ENCODE data around the gene KRT77.

Gene KRT77

GRCh38 chr12:52661668-52662067 lies 41.7 kb downstream of the KRT77 start:
- no peak for DNase-seq
- 87% methylated on average over 3 of the region's 3 CpGs for WGBS
- no peak overlapping the region for H3K14ac ChIP-seq (ENCODE audit: low read length in 2 of 2)
- H3K36me3 ChIP-seq (ENCODE audit: control insufficient read depth in 1 of 2, insufficient read depth in 2 of 2, low read depth in 1 of 2, low read length in 2 of 2), result no peaks in the 10 kb centered on the region
- H3K79me1 ChIP-seq (replicated peaks; ENCODE audit: low read length, poor library complexity, severe bottlenecking), result no peaks in the 10 kb centered on the region
- no peak overlapping the region for H3K4me2 ChIP-seq (ENCODE audit: low read length, poor library complexity, severe bottlenecking)
- H3K4ac ChIP-seq (ENCODE audit: low read depth in 1 of 2, low read length in 2 of 2), result no peak overlapping the region
- H2BK5ac ChIP-seq (ENCODE audit: low read depth, low read length, poor library complexity, severe bottlenecking), result no peak overlapping the region
- no peak overlapping the region for H3K9ac ChIP-seq (ENCODE audit: low read length)
- no peak overlapping the region for H2BK120ac ChIP-seq (ENCODE audit: low read depth, low read length)
- H2AFZ ChIP-seq (ENCODE audit: low read depth, low read length), result no peak overlapping the region
- H4K91ac ChIP-seq (ENCODE audit: low read length), result no peak overlapping the region
- H3K4me1 ChIP-seq (ENCODE audit: control insufficient read depth, insufficient read depth, low read depth, low read length), result no peaks in the 10 kb centered on the region
- no peak overlapping the region for H3K18ac ChIP-seq (ENCODE audit: low read depth in 1 of 2, low read length in 2 of 2)
- H3K27me3 ChIP-seq (ENCODE audit: control insufficient read depth in 1 of 2, insufficient read depth in 1 of 2, low read length in 2 of 2), result peaks cover 30 to 92% of the 10 kb centered on the region in 2 experiments
- no peak overlapping the region for H2BK12ac ChIP-seq (ENCODE audit: low read length in 2 of 2)
- H2AK5ac ChIP-seq (ENCODE audit: low read length, severe bottlenecking), result no peak overlapping the region
- no peaks in the 10 kb centered on the region for H3K9me3 ChIP-seq (ENCODE audit: control insufficient read depth, low read length)
- H3K27ac ChIP-seq (ENCODE audit: low read length, poor library complexity, severe bottlenecking), result no peak overlapping the region
- H4K8ac ChIP-seq (ENCODE audit: low read length), result no peak overlapping the region
- no peak overlapping the region for H3K4me3 ChIP-seq (ENCODE audit: insufficient read depth in 1 of 2, low read depth in 1 of 2, low read length in 2 of 2)
- no peak overlapping the region for H2BK15ac ChIP-seq (ENCODE audit: low read depth, poor library complexity, severe bottlenecking)
- no peak overlapping the region for H3K23ac ChIP-seq (ENCODE audit: low read length in 2 of 2)

GRCh38 chr12:52660934-52661499 lies 42.3 kb downstream of the KRT77 start:
- 97% methylated on average over 2 of the region's 3 CpGs for whole genome bisulfite sequencing
- no peak overlapping the region for H3K23ac ChIP-seq (ENCODE audit: low read length in 2 of 2)
- H2AFZ ChIP-seq (ENCODE audit: low read depth, low read length), result no peak overlapping the region

GRCh38 chr12:52659951-52660350 lies 43.4 kb downstream of the KRT77 start:
- Histone ChIP-seq H3K14ac (ENCODE audit: low read length in 2 of 2) (no peak overlapping the region), H4K8ac (ENCODE audit: low read length) (no peak overlapping the region), H3K18ac (ENCODE audit: low read depth in 1 of 2, low read length in 2 of 2) (no peak overlapping the region), H3K4me2 (ENCODE audit: low read length, poor library complexity, severe bottlenecking) (no peak overlapping the region), H3K9ac (ENCODE audit: low read length) (no peak overlapping the region), H2BK5ac (ENCODE audit: low read depth, low read length, poor library complexity, severe bottlenecking) (no peak overlapping the region), H3K4ac (ENCODE audit: low read depth in 1 of 2, low read length in 2 of 2) (no peak overlapping the region), H3K9me3 (ENCODE audit: control insufficient read depth, low read length) (no peaks in the 10 kb centered on the region), H3K4me3 (ENCODE audit: insufficient read depth in 1 of 2, low read depth in 1 of 2, low read length in 2 of 2) (no peak overlapping the region), H2BK12ac (ENCODE audit: low read length in 2 of 2) (no peak overlapping the region), H2AK5ac (ENCODE audit: low read length, severe bottlenecking) (no peak overlapping the region), H3K27me3 (ENCODE audit: control insufficient read depth in 1 of 2, insufficient read depth in 1 of 2, low read length in 2 of 2) (peaks cover 31 to 94% of the 10 kb centered on the region in 2 experiments), H2BK120ac (ENCODE audit: low read depth, low read length) (no peak overlapping the region), H3K4me1 (ENCODE audit: control insufficient read depth, insufficient read depth, low read depth, low read length) (no peaks in the 10 kb centered on the region), H3K79me1 (replicated peaks; ENCODE audit: low read length, poor library complexity, severe bottlenecking) (no peaks in the 10 kb centered on the region), H3K36me3 (ENCODE audit: control insufficient read depth in 1 of 2, insufficient read depth in 2 of 2, low read depth in 1 of 2, low read length in 2 of 2) (no peaks in the 10 kb centered on the region), H3K23ac (ENCODE audit: low read length in 2 of 2) (no peak overlapping the region), H2AFZ (ENCODE audit: low read depth, low read length) (no peak overlapping the region), H3K27ac (ENCODE audit: low read length, poor library complexity, severe bottlenecking) (no peak overlapping the region), H2BK15ac (ENCODE audit: low read depth, poor library complexity, severe bottlenecking) (no peak overlapping the region), H4K91ac (ENCODE audit: low read length) (no peak overlapping the region)
- 85% methylated on average over 4 of the region's 4 CpGs for WGBS
- DNase-seq, result no peak

More at GRCh38 chr12:52660934-52661499, 42.3 kb downstream of the KRT77 start:
- Histone ChIP-seq H2BK5ac (ENCODE audit: low read depth, low read length, poor library complexity, severe bottlenecking) (no peak overlapping the region), H3K4ac (ENCODE audit: low read depth in 1 of 2, low read length in 2 of 2) (no peak overlapping the region), H2BK15ac (ENCODE audit: low read depth, poor library complexity, severe bottlenecking) (no peak overlapping the region), H2AK5ac (ENCODE audit: low read length, severe bottlenecking) (no peak overlapping the region), H2BK120ac (ENCODE audit: low read depth, low read length) (no peak overlapping the region), H3K4me2 (ENCODE audit: low read length, poor library complexity, severe bottlenecking) (no peak overlapping the region), H3K27ac (ENCODE audit: low read length, poor library complexity, severe bottlenecking) (no peak overlapping the region), H3K4me1 (ENCODE audit: control insufficient read depth, insufficient read depth, low read depth, low read length) (no peaks in the 10 kb centered on the region), H4K91ac (ENCODE audit: low read length) (no peak overlapping the region), H3K4me3 (ENCODE audit: insufficient read depth in 1 of 2, low read depth in 1 of 2, low read length in 2 of 2) (no peak overlapping the region), H3K9me3 (ENCODE audit: control insufficient read depth, low read length) (no peaks in the 10 kb centered on the region), H3K9ac (ENCODE audit: low read length) (no peak overlapping the region), H3K79me1 (replicated peaks; ENCODE audit: low read length, poor library complexity, severe bottlenecking) (no peaks in the 10 kb centered on the region), H2BK12ac (ENCODE audit: low read length in 2 of 2) (no peak overlapping the region), H3K36me3 (ENCODE audit: control insufficient read depth in 1 of 2, insufficient read depth in 2 of 2, low read depth in 1 of 2, low read length in 2 of 2) (no peaks in the 10 kb centered on the region), H3K18ac (ENCODE audit: low read depth in 1 of 2, low read length in 2 of 2) (no peak overlapping the region), H4K8ac (ENCODE audit: low read length) (no peak overlapping the region), H3K27me3 (ENCODE audit: control insufficient read depth in 1 of 2, insufficient read depth in 1 of 2, low read length in 2 of 2) (peaks cover 25 to 92% of the 10 kb centered on the region in 2 experiments), H3K14ac (ENCODE audit: low read length in 2 of 2) (no peak overlapping the region)
- DNase-seq, result no peak

GRCh38 chr12:52659395-52659794 lies 43.9 kb downstream of the KRT77 start:
- no peaks in the 10 kb centered on the region for H3K36me3 ChIP-seq (ENCODE audit: control insufficient read depth in 1 of 2, insufficient read depth in 2 of 2, low read depth in 1 of 2, low read length in 2 of 2)
- H3K27me3 ChIP-seq (ENCODE audit: control insufficient read depth in 1 of 2, insufficient read depth in 1 of 2, low read length in 2 of 2), result peaks cover 31 to 94% of the 10 kb centered on the region in 2 experiments
- H2BK15ac ChIP-seq (ENCODE audit: low read depth, poor library complexity, severe bottlenecking), result no peak overlapping the region
- H4K8ac ChIP-seq (ENCODE audit: low read length), result no peak overlapping the region
- no peak overlapping the region for H2BK5ac ChIP-seq (ENCODE audit: low read depth, low read length, poor library complexity, severe bottlenecking)
- no peaks in the 10 kb centered on the region for H3K4me1 ChIP-seq (ENCODE audit: control insufficient read depth, insufficient read depth, low read depth, low read length)
- H3K79me1 ChIP-seq (replicated peaks; ENCODE audit: low read length, poor library complexity, severe bottlenecking), result no peaks in the 10 kb centered on the region
- no peak overlapping the region for H2AK5ac ChIP-seq (ENCODE audit: low read length, severe bottlenecking)
- DNase-seq, result no peak
- H3K27ac ChIP-seq (ENCODE audit: low read length, poor library complexity, severe bottlenecking), result no peak overlapping the region
- H3K23ac ChIP-seq (ENCODE audit: low read length in 2 of 2), result no peak overlapping the region
- no peak overlapping the region for H3K4me2 ChIP-seq (ENCODE audit: low read length, poor library complexity, severe bottlenecking)
- no peak overlapping the region for H2BK120ac ChIP-seq (ENCODE audit: low read depth, low read length)
- H3K18ac ChIP-seq (ENCODE audit: low read depth in 1 of 2, low read length in 2 of 2), result no peak overlapping the region
- no peaks in the 10 kb centered on the region for H3K9me3 ChIP-seq (ENCODE audit: control insufficient read depth, low read length)
- H3K14ac ChIP-seq (ENCODE audit: low read length in 2 of 2), result peak overlapping the region in 1 of 2 experiments; percentile 7
- no peak overlapping the region for H3K4ac ChIP-seq (ENCODE audit: low read depth in 1 of 2, low read length in 2 of 2)
- H2AFZ ChIP-seq (ENCODE audit: low read depth, low read length), result no peak overlapping the region
- no peak overlapping the region for H2BK12ac ChIP-seq (ENCODE audit: low read length in 2 of 2)
- no peak overlapping the region for H4K91ac ChIP-seq (ENCODE audit: low read length)
- no peak overlapping the region for H3K4me3 ChIP-seq (ENCODE audit: insufficient read depth in 1 of 2, low read depth in 1 of 2, low read length in 2 of 2)
- no peak overlapping the region for H3K9ac ChIP-seq (ENCODE audit: low read length)
- WGBS, result 54% methylated on average over 7 of the region's 7 CpGs

Data from mesenchymal stem cell (in vitro differentiated cells and primary cell).